Large intestine (tissue), 3 donors: ENCODE results near the gene VWA5A. TPM values are rescaled to one million over a fixed set of nuclear protein-coding genes. Genes with fewer than 3 reads are reported as not detected.
"Not testable (repeated sequence)": the region's sequence is repeated elsewhere in the genome, so short reads cannot be mapped to it uniquely, and the experiment has no call there.

Experiments
- DNase-seq, 2 donors: peaks; one replicate each; pipeline versions ENCODE4 v3.0.0 to v3.0.0-alpha.2; 2013
- H3K27ac ChIP-seq: one replicate; pipeline ENCODE4 v1.5.1; 2013; ENCODE audit warnings: low read length
- H3K27me3 ChIP-seq: 2 replicates; pipeline ENCODE4 v1.6.1; 2013; ENCODE audit warnings: low read length; ENCODE audit not compliant: control insufficient read depth, insufficient read depth
- H3K36me3 ChIP-seq: 2 replicates; pipeline ENCODE4 v1.6.1; 2013; ENCODE audit warnings: low read length; ENCODE audit not compliant: control insufficient read depth, insufficient read depth
- H3K4me1 ChIP-seq: one replicate; pipeline ENCODE4 v1.6.1; 2013; ENCODE audit warnings: low read length; ENCODE audit not compliant: control insufficient read depth, insufficient read depth
- H3K4me3 ChIP-seq: one replicate; pipeline ENCODE4 v1.5.1; 2013; ENCODE audit warnings: low read length
- H3K9me3 ChIP-seq: one replicate; pipeline ENCODE4 v1.6.1; 2013; ENCODE audit warnings: mild to moderate bottlenecking, low read depth, low read length, moderate library complexity; ENCODE audit not compliant: control insufficient read depth
- WGBS: methylation state at CpG from one replicate; pipeline ENCODE4 v1.1.5; 2013; ENCODE audit warnings: low lambda C conversion rate; ENCODE audit not compliant: insufficient coverage; 5-methylcytosine and 5-hydroxymethylcytosine counted together
- polyA plus RNA-seq: library from polyadenylated mRNA; unstranded; fragments of 120-200 nt; gene quantifications from one replicate; pipeline ENCODE4 v1.2.1, GENCODE V29; 2013

VWA5A gene
- polyA plus RNA-seq, 1 donor, result 24.6 TPM

DNA sequence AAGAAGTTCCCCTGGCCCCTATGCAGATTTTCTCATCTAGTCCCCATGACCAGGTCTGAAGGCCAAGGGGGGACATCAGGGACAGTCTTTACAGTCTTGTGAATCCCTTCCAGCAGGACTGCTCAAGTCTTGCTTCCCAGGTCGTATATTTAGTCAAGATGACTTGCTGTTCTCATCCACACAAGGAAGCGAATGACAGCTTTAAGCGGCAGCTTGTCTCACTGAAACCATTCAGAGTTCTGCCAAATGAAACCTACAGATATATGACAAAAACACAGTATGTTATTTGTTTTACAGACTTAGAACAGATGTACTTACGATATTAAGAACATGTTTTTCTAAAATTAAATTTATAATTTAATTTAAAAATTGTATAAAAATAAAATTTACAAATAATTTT is 5.6 kb downstream of the VWA5A start:
- Histone ChIP-seq H3K9me3 (no peaks in the 10 kb centered on the region), H3K27me3 (no peaks in the 10 kb centered on the region), H3K4me1 (peaks cover 6% of the 10 kb centered on the region), H3K36me3 (peaks cover 45% of the 10 kb centered on the region), H3K4me3 (no peak overlapping the region), H3K27ac (no peak overlapping the region)
- no peak for DNase-seq
- 94% methylated on average over 3 of the region's 4 CpGs for WGBS

DNA sequence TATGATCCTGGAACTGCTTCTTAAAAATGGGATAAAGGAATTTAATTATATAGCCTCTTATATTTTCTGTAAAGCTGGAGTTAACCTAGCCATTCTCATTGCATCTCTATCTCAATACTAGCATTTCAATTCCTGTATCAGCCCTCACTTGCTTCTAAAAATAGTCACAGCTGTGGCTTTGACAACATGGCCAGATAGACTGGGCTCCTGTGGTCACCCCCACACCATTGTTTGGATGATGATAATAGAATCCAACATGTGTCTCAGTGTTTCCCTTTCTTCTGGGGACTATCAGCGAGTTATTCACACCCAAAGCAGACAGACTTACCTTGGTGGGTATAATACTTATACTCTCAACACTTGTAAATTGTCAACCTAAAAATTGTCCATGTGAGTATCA is 6.9 kb downstream of the VWA5A start:
- peaks cover 45% of the 10 kb centered on the region for H3K36me3 ChIP-seq

DNA sequence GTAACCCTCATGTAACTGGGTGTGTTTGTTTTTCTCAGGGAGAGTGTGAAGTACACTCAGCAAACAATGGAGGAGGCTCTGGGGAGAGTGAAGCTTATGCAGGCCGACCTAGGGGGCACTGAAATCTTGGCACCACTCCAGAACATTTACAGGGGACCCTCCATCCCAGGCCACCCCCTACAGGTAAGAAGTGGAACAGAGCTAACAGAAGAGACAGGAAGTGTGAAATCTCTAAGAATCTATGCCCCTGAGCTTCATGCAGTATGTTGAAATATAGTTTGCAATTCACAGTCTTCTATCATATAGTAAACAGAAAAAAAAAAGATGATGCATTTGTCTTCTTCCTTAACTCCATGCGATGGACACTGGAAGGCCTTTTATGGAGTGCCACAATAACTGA is 8.4 kb downstream of the VWA5A start:
- Histone ChIP-seq H3K4me1 (no peaks in the 10 kb centered on the region), H3K4me3 (no peak overlapping the region), H3K27me3 (no peaks in the 10 kb centered on the region), H3K36me3 (peaks cover 34% of the 10 kb centered on the region), H3K27ac (no peak overlapping the region), H3K9me3 (no peaks in the 10 kb centered on the region)
- no CpG with 5 or more reads among the region's 2 CpGs for WGBS
- DNase-seq, result no peak

More for the DNA sequence above, 6.9 kb downstream of the VWA5A start:
- no CpG with 5 or more reads among the region's 1 CpG for WGBS
- Histone ChIP-seq H3K4me3 (no peak overlapping the region), H3K9me3 (no peaks in the 10 kb centered on the region), H3K4me1 (no peaks in the 10 kb centered on the region), H3K27me3 (no peaks in the 10 kb centered on the region), H3K27ac (no peak overlapping the region)
- DNase-seq, result no peak

DNA sequence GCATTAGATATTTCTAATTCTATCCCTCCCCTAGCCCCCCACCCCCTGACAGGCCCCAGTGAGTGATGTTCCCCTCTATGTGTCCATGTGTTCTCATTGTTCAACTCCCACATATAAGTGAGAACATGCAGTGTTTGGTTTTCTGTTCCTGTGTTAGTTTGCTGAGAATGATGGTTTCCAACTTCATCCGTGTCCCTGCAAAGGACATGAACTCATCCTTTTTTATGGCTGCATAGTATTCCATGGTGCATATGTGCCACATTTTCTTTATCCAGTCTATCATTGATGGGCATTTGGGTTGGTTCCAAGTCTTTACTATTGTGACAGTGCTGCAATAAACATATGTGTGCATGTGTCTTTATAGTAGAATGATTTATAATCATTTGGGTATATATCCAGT is 11.9 kb downstream of the VWA5A start:
- not testable (repeated sequence) for DNase-seq, H3K27ac ChIP-seq, H3K4me1 ChIP-seq, H3K27me3 ChIP-seq, H3K4me3 ChIP-seq, H3K9me3 ChIP-seq
- H3K36me3 ChIP-seq, result peaks cover 17% of the 10 kb centered on the region
- WGBS, result no CpG with 5 or more reads among the region's 1 CpG

DNA sequence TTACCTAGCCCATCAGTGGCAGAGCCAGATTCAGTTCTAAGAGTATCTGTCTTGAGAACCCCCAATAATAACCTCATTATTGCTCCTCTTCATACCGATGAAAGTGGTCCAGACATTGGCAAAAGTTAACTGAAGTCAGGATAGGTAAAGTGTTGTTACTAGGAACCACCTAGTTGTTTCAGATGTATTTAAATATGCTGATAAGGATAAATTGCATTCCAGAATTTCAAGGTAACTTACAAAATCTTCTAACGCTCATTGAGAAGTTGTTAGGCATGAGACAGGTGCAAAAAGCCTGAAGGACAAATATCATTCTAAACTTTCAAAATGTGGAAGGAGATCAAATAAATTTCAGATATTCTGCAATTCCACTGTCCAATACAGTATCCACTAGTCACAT is 27.8 kb downstream of the VWA5A start:
- no peak for DNase-seq
- 100% methylated on average over 1 of the region's 2 CpGs for WGBS
- no peaks in the 10 kb centered on the region for H3K4me1 ChIP-seq

DNA sequence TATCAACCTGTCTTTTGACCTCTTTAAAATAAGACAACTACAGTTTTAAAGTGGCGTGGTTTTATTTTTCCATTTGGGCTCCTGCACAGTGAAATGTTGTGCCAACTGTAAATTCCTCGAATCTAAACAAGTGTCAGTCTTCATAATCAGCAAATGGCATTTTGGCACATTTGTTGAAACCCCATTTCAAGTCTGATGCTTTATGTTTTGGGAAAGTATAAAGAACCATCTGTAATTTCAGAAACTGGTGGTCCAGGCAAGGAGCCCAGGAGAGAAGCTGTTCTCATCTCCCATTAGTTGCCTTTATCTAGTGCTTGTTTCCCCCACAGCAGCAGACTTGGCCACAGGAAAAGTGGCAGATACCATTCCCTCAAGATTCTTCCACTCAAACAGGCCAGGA is 32.7 kb downstream of the VWA5A start:
- Histone ChIP-seq H3K27me3 (no peaks in the 10 kb centered on the region), H3K4me1 (no peaks in the 10 kb centered on the region), H3K27ac (no peak overlapping the region), H3K9me3 (no peaks in the 10 kb centered on the region), H3K36me3 (peaks cover 14% of the 10 kb centered on the region), H3K4me3 (no peak overlapping the region)
- DNase-seq, result no peak
- WGBS, result no CpG with 5 or more reads among the region's 2 CpGs

More for the DNA sequence above, 27.8 kb downstream of the VWA5A start:
- Histone ChIP-seq H3K27me3 (no peaks in the 10 kb centered on the region), H3K9me3 (peaks cover 8% of the 10 kb centered on the region), H3K4me3 (no peak overlapping the region), H3K27ac (no peak overlapping the region), H3K36me3 (peaks cover 28% of the 10 kb centered on the region)

DNA sequence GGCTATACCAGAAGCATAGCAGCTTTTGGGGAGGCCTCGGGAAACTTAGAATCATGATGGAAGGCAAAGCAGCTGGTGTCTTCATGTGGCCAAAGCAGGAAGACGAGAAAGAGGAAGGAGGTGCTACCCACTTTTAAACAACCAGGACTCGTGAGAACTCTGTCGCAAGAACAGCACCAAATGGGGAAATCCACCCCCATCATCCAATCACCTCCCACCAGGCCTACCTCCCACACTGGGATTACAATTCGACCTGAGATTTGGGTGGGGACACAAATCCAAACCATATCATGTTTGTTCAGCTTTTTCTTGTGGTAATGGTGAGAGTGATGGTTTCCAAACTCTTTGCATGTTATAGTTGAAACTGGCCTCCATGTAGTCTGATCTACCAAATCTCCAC is 35.4 kb downstream of the VWA5A start:
- Histone ChIP-seq H3K9me3 (no peaks in the 10 kb centered on the region), H3K27me3 (no peaks in the 10 kb centered on the region), H3K36me3 (peaks cover 5% of the 10 kb centered on the region), H3K4me1 (no peaks in the 10 kb centered on the region), H3K4me3 (no peak overlapping the region), H3K27ac (no peak overlapping the region)
- WGBS, result 100% methylated on average over 1 of the region's 5 CpGs
- DNase-seq, result no peak

DNA sequence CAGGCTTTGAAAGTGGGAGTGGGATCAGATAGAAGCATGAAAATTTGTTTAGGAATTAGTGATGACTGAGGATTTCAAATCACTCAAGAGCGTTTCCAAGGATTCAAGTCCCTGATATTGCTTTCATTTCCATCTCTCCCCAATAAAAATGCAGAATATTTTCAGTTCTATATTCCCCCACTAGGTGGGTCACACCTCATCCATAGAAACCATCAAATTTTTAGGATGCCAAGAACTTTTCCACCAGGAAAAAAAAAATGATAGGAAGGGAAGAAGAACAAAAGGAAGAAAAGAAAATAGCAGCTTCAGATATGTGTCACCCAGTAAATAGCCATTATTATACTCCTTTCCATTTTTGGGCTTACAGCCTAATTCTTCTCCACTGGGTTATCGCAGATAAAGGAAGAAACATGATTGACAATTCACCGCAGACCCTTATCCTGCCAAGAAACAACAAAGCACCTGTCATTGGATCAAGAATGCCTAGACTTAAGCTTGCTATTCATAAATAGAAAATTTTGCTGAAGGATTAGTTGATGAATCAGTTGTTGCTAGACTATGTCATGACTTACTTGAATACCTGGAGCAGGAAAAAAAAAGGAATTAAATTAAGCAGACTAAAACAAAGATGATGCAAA is 37.6 kb downstream of the VWA5A start:
- no peak for DNase-seq
- Histone ChIP-seq H3K36me3 (no peaks in the 10 kb centered on the region), H3K27me3 (no peaks in the 10 kb centered on the region), H3K4me1 (no peaks in the 10 kb centered on the region), H3K27ac (no peak overlapping the region), H3K9me3 (no peaks in the 10 kb centered on the region), H3K4me3 (no peak overlapping the region)
- WGBS, result no CpG with 5 or more reads among the region's 3 CpGs

DNA sequence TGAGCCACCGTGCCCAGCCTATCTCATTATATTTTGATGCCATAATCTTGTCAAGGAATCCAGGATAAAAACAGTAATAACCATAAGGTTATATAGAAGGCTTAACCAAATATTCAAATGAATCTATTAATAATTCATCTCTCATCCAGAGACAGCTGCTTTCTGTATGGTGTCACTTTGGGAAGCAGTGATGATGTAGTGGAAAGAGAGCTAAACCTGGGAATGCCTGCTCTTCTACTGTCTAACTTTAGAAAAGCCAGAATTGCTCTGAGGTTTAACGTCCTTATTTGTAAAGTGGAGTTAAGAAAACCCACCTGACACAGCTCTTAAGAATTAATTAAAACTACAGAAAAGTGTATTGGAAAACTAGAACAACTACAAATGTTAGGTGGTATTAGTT is 38.6 kb downstream of the VWA5A start:
- no peaks in the 10 kb centered on the region for H3K36me3 ChIP-seq
- no peaks in the 10 kb centered on the region for H3K9me3 ChIP-seq
- whole genome bisulfite sequencing, result no CpG with 5 or more reads among the region's 2 CpGs
- no peak overlapping the region for H3K27ac ChIP-seq
- H3K27me3 ChIP-seq, result no peaks in the 10 kb centered on the region
- no peak for DNase-seq
- H3K4me3 ChIP-seq, result no peak overlapping the region
- H3K4me1 ChIP-seq, result no peaks in the 10 kb centered on the region

DNA sequence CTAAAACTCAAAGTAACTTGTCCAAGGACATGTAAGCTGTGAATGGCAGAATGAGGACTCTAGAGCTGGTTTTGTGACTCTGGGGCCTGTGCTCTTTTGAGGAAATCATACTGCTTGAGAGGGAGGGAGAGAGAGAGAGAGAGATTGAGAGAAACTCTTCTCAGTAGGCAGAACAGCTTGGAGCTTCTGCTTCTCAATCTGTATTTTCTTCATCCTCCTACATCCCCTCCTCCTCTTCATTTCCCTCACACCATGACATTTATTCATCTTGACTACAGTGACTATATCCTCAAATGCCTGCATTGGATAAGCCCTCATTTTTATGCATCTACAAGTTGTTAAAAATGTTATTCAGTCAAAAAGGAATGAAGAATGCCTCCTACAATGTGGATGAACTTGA is 44.2 kb downstream of the VWA5A start:
- Histone ChIP-seq H3K27ac (no peak overlapping the region), H3K27me3 (no peaks in the 10 kb centered on the region), H3K36me3 (no peaks in the 10 kb centered on the region), H3K9me3 (no peaks in the 10 kb centered on the region), H3K4me3 (no peak overlapping the region), H3K4me1 (no peaks in the 10 kb centered on the region)
- DNase-seq, result no peak

DNA sequence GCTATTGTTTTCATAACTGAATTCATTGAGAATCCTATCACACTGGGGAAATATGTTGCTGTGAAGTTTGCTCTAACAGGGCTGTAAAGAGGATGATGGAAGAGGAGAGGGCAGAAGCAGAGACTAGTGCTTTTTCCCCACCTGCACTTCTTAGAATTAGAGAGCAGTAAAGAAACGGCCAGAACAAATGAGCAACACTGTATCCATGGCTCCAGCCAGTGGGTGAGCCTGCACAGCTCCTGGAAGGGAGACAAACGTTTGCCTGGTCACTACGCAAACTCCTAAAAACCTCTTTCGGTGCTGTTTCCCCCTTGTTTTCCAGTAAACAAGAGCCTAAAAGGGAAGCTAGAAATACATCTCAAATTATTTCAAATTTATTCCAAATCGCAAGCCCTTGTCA is 45.7 kb downstream of the VWA5A start:
- Histone ChIP-seq H3K4me3 (no peak overlapping the region), H3K27me3 (no peaks in the 10 kb centered on the region), H3K27ac (no peak overlapping the region), H3K4me1 (no peaks in the 10 kb centered on the region), H3K36me3 (no peaks in the 10 kb centered on the region), H3K9me3 (no peaks in the 10 kb centered on the region)
- 100% methylated on average over 1 of the region's 5 CpGs for WGBS
- DNase-seq, result no peak
